Testis (tissue), 3 donors: ENCODE results near the gene TMA7. TPM values are rescaled to one million over a fixed set of nuclear protein-coding genes. Genes with fewer than 3 reads are reported as not detected.
"Not testable (repeated sequence)": the region's sequence is repeated elsewhere in the genome, so short reads cannot be mapped to it uniquely, and the experiment has no call there.

Experiments
- DNase-seq: peaks from one replicate; pipeline ENCODE4 v3.0.0-alpha.2; 2019
- H3K27ac ChIP-seq, 2 donors: fragments of 200-600 bp; sonication (generic); one replicate each; pipeline ENCODE4 v1.5.1; 2019
- H3K27me3 ChIP-seq: fragments of 200-600 bp; sonication (generic); one replicate; pipeline ENCODE4 v1.5.1; 2019
- H3K36me3 ChIP-seq: fragments of 200-600 bp; sonication (generic); one replicate; pipeline ENCODE4 v1.5.1; 2017; ENCODE audit warnings: low read depth; ENCODE audit errors: missing control alignments
- H3K4me1 ChIP-seq: fragments of 200-600 bp; sonication (generic); one replicate; pipeline ENCODE4 v1.5.1; 2019
- H3K4me3 ChIP-seq, 2 donors: fragments of 200-600 bp; sonication (generic); one replicate each; pipeline ENCODE4 v1.5.1; 2017 to 2019
- H3K9me3 ChIP-seq: fragments of 200-600 bp; sonication (generic); one replicate; pipeline ENCODE4 v1.5.1; 2017
- POLR2A ChIP-seq: fragments of 450-650 bp; IDR thresholded peaks from one replicate; pipeline ENCODE4 v1.6.1; 2017; ENCODE audit warnings: antibody characterized with exemption, mild to moderate bottlenecking, moderate library complexity
- WGBS, 2 donors: methylation state at CpG; one replicate each; pipeline ENCODE4 v1.1.5; 2018; 5-methylcytosine and 5-hydroxymethylcytosine counted together
- intact Hi-C: fragments of 100-400 bp; cut with DNase I; formaldehyde crosslinking; loops from one replicate; pipeline ENCODE4 v1.15.1; 2023; ENCODE audit warnings: low total_unique reads
- polyA plus RNA-seq: library from polyadenylated mRNA; stranded (reverse); fragments of 350-450 nt; fragmentation: Illumina TruSeq; extraction: RNeasy Lipid Tissue Mini Kit (QIAGEN cat#74804); gene quantifications from one replicate; pipeline ENCODE4 v1.2.3, GENCODE V29; 2014; ENCODE audit warnings: low read depth, low replicate concordance; ENCODE audit not compliant: insufficient read depth
- total RNA-seq, 2 donors: library from RNA; depleted of rRNA; stranded (reverse); fragments of >200 nt; gene quantifications; one replicate each; pipeline ENCODE4 v1.2.3, GENCODE V29; 2016
- TF ChIP-seq, protein P1 (sequence below), 3 experiments: fragments of 450-650 bp in 2 of 3; fragments of 200-600 bp in 1 of 3; sonication (generic) in 1 of 3; IDR thresholded peaks; one replicate each; pipeline ENCODE4 v1.5.1; 2016 to 2019; ENCODE audit warnings: antibody characterized with exemption in 3 of 3, mild to moderate bottlenecking in 2 of 3, moderate library complexity in 1 of 3

The TMA7 gene
- total and polyA plus RNA-seq, 3 donors from 2014 or later: 380 to 425 (median 393) TPM

DNA sequence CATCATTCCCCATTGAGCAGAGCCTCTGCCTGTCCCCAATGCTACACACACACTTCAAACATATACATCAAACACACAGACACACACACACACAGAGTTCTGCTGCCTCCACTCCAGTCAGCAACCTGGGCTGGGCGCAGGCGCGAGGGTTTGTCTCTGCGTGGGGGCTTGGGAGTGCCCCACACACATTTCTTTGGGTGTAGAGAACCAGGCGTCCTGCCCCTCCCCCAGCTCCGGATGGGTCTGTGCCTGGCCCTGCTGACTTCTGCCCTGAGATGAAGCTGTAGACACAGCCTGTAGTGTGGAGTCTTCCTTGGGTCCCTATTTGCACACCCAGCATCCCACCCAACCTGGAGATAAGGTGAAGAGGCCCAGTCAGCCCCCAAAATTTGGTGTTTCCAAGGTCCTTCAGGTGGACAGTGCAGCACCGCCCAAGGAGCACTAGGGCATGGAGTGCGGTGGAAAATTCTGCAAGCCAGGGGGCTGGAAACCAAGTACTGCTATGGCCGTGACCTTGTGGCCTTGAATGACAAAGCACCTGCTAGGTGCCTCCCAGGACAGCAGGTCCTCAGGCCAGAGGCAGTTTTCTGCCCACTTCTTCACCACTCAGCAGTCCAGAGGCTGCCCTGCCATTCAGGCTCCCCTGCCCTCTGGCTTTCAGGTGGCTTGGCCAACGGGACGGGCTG, 41.2 kb upstream of the TMA7 start:
- peak; percentile 17 for DNase-seq
- Histone ChIP-seq H3K9me3 (no peaks in the 10 kb centered on the region), H3K36me3 (no peaks in the 10 kb centered on the region), H3K4me3 (no peak overlapping the region), H3K27me3 (no peaks in the 10 kb centered on the region), H3K27ac (no peak overlapping the region), H3K4me1 (peaks cover 5% of the 10 kb centered on the region)
- TF ChIP-seq, protein P1, sequence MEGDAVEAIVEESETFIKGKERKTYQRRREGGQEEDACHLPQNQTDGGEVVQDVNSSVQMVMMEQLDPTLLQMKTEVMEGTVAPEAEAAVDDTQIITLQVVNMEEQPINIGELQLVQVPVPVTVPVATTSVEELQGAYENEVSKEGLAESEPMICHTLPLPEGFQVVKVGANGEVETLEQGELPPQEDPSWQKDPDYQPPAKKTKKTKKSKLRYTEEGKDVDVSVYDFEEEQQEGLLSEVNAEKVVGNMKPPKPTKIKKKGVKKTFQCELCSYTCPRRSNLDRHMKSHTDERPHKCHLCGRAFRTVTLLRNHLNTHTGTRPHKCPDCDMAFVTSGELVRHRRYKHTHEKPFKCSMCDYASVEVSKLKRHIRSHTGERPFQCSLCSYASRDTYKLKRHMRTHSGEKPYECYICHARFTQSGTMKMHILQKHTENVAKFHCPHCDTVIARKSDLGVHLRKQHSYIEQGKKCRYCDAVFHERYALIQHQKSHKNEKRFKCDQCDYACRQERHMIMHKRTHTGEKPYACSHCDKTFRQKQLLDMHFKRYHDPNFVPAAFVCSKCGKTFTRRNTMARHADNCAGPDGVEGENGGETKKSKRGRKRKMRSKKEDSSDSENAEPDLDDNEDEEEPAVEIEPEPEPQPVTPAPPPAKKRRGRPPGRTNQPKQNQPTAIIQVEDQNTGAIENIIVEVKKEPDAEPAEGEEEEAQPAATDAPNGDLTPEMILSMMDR (IDR thresholded peaks at IDR 0.05): no peak
- TF ChIP-seq POLR2A: no peak
- 45 to 79% methylated on average over 4 to 11 of the region's 11 CpGs for WGBS, 2 donors
- intact Hi-C loops: no loop called here

DNA sequence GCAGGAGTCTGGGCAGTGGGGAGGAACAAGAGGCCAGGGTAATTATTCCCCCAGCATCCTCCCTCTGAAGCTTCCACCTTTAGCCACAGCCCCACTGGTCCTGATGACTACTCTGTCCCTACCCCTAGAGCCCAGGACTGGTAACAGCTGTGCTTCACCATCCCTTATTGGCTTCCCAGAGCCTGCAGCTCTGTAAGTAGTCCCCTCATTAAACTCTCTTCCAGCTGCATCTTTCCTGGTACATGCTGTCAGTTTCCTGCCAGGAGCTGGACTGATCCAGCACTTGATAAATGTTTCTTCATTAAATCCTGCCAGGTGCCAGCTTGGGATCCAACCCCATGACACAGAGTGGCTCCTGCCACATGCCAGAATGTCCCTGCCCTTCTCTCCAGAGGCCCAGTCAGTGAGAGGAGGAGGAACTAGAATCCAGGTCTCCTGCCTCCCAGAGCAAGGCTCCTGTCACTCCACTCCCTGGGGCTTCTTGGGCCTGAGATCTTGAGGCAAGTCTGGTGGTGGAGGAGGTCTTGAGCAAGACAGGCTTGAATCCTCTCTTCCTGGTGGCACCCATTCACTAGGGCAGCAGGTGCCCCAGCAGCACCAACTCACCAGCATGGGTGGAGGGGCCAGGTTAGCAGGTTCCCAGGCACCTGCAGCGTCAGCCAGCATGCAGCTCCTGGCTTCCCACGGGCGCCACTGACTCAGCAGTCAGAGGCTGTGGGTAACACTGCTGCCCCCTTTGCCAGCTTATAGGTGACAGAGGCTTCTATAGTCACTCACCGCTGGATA, 40.5 kb upstream of the TMA7 start:
- peak; percentile 12 for DNase-seq
- TF ChIP-seq, protein P1 (IDR thresholded peaks at IDR 0.05): no peak
- no peak for TF ChIP-seq POLR2A
- Histone ChIP-seq H3K4me1 (peaks cover 5% of the 10 kb centered on the region), H3K4me3 (no peak overlapping the region), H3K9me3 (no peaks in the 10 kb centered on the region), H3K27me3 (no peaks in the 10 kb centered on the region), H3K36me3 (no peaks in the 10 kb centered on the region), H3K27ac (no peak overlapping the region)
- WGBS, 2 donors: 89 to 90% methylated on average over 4 of the region's 4 CpGs
- intact Hi-C loops: loop anchor here (5.0 kb wide), 1 partner anchor 38 kb away; no protein-coding TSS in a partner anchor

DNA sequence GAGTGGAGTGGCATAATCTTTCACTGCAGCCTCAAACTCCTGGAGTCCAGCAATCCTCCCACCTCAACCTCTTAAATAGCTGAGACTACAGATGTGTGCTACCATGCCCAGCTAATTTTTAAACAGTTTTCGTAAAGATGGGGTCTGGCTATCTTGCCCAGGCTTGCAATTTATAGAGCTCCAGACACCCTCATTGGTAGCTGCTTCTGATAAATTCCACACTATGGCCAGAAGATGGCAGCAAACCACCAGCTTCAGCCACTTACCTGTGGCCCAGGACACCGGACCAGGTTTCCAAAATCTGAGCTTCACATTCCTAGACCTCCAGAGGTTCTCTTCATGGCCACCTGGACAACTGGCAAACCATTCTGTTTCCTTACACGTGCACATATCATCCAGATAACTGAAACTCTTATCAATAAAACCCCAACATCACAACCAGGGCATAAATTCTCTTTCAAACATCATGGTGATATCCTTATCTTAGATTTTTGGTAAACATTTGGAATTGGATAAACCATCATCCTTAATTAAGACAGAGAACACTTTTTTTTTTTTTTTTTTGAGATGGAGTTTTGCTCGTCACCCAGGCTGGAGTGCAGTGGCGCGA, 39.1 kb upstream of the TMA7 start:
- Histone ChIP-seq H3K27ac (no peak overlapping the region), H3K4me1 (peaks cover 5% of the 10 kb centered on the region)

DNA sequence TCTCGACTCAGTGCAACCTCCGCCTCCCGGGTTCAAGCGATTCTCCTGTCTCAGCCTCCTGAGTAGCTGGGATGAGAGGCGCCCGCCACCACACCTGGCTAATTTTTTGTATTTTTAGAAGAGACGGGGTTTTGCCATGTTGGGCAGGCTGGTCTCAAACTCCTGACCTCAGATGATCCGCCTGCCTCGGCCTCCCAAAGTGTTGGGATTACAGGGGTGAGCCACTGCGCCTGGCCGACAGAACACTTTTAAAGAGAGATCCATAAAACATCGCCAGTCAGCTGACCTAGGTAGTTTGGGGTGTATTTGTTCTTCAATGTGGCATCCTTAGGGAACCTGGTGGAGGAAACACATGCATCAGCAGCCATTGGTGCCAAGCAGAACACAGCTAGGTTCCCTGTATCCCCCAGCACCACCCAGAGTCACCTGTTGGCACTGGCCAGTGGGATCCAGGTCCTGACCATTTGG, 38.6 kb upstream of the TMA7 start:
- intact Hi-C loops: loop anchor here (5.0 kb wide), 1 partner anchor 36 kb away; no protein-coding TSS in a partner anchor
- not testable (repeated sequence) for H3K4me3 ChIP-seq, H3K36me3 ChIP-seq, H3K4me1 ChIP-seq, H3K9me3 ChIP-seq, H3K27me3 ChIP-seq
- WGBS, 2 donors: 94 to 95% methylated on average over 12 of the region's 12 CpGs
- H3K27ac ChIP-seq: peak overlapping the region in 1 of 2 donors; percentile 83
- peak; percentile 11 for DNase-seq

More for the DNA sequence above, 39.1 kb upstream of the TMA7 start:
- WGBS, 2 donors: 70 to 73% methylated on average over 6 of the region's 6 CpGs
- Histone ChIP-seq H3K27me3 (no peaks in the 10 kb centered on the region), H3K4me3 (no peak overlapping the region), H3K9me3 (no peaks in the 10 kb centered on the region), H3K36me3 (no peaks in the 10 kb centered on the region)
- peak; percentile 70 for DNase-seq
- intact Hi-C loops: loop anchor here (5.0 kb wide), 1 partner anchor 36 kb away; no protein-coding TSS in a partner anchor
- no peak for TF ChIP-seq POLR2A
- TF ChIP-seq, protein P1 (IDR thresholded peaks at IDR 0.05): peak; percentile 79 to 88 (median 81)

DNA sequence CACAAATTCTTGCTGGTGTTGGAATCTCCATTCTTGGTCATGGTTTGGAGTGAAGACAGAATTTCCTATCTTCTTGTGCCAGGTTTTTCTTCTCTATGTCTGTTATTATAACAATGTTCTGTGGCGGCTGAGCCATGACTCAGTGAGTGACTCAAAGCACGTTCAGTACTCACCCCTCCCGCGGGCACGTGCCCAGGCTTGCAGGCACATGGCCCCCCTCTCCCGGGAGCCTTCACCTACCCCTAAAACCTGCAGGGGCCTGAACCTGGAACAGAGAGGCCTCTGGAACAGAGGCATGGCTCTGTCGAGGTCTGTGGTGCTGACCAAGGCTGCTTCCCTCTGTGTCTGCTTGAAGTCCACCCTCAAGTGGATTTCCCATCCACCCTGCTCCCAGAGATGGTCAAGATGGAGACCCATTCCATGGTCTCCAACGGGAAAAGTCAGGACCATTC, 37.8 kb upstream of the TMA7 start:
- DNase-seq: peak; percentile 84
- WGBS, 2 donors: 33 to 73% methylated on average over 8 of the region's 8 CpGs
- H3K27me3 ChIP-seq: no peaks in the 10 kb centered on the region
- peak overlapping the region; percentile 27 to 83 for H3K27ac ChIP-seq
- H3K4me3 ChIP-seq: no peak overlapping the region
- no peaks in the 10 kb centered on the region for H3K36me3 ChIP-seq
- H3K4me1 ChIP-seq: peaks cover 5% of the 10 kb centered on the region
- no peaks in the 10 kb centered on the region for H3K9me3 ChIP-seq
- no peak for TF ChIP-seq POLR2A
- TF ChIP-seq, protein P1 (IDR thresholded peaks at IDR 0.05): no peak
- intact Hi-C loops: loop anchor here (5.0 kb wide), 1 partner anchor 35 kb away; no protein-coding TSS in a partner anchor
